ENCODE measurements around the gene THADA. TPM values are rescaled to one million over a fixed set of nuclear protein-coding genes. Genes with fewer than 3 reads are reported as not detected.

Gene THADA
- total and polyA plus RNA-seq, 8 donors: 32.9 to 42.7 (median 37.2) TPM

- DNase-seq (no peak), ATAC-seq (no peak)
- Histone ChIP-seq H3K27ac (no peak overlapping the region), H3K27me3 (no peaks in the 10 kb centered on the region), H3K4me1 (peaks cover 0 to 21% of the 10 kb centered on the region in 2 donors), H3K36me3 (peaks cover 0 to 9% of the 10 kb centered on the region in 2 donors), H3K4me3 (no peak overlapping the region), H3K9me3 (no peaks in the 10 kb centered on the region)
- no peak for TF ChIP-seq CTCF (IDR thresholded peaks at IDR 0.05)
- intact Hi-C loops (cut with DNase I): no loop called here
Measured at GRCh38 chr2:43317680-43318079, 278.2 kb downstream of the THADA start.

GRCh38 chr2:43317194-43317593, 278.6 kb downstream of the THADA start:
- intact Hi-C loops (cut with DNase I): no loop called here
- Histone ChIP-seq H3K36me3 (peaks cover 0 to 9% of the 10 kb centered on the region in 2 donors), H3K9me3 (no peaks in the 10 kb centered on the region), H3K4me3 (no peak overlapping the region), H3K27me3 (no peaks in the 10 kb centered on the region), H3K27ac (no peak overlapping the region), H3K4me1 (peaks cover 0 to 25% of the 10 kb centered on the region in 2 donors)
- ATAC-seq (no peak), DNase-seq (no peak)
- no peak for TF ChIP-seq CTCF (IDR thresholded peaks at IDR 0.05)

- TF ChIP-seq CTCF (IDR thresholded peaks at IDR 0.05): no peak
- no peak for ATAC-seq
Measured at GRCh38 chr2:43315482-43315881, 280.4 kb downstream of the THADA start.

GRCh38 chr2:43314299-43314927, 281.4 kb downstream of the THADA start:
- Histone ChIP-seq H3K27ac (peak overlapping the region in 1 of 2 donors; percentile 36), H3K36me3 (peaks cover 0 to 5% of the 10 kb centered on the region in 2 donors), H3K27me3 (no peaks in the 10 kb centered on the region), H3K9me3 (no peaks in the 10 kb centered on the region), H3K4me1 (peaks cover 5 to 33% of the 10 kb centered on the region in 2 donors), H3K4me3 (no peak overlapping the region)
- no peak for TF ChIP-seq CTCF (IDR thresholded peaks at IDR 0.05)
- intact Hi-C loops (cut with DNase I): no loop called here
- no peak for ATAC-seq
- DNase-seq: no peak

More at GRCh38 chr2:43315482-43315881, 280.4 kb downstream of the THADA start:
- no peak overlapping the region for H3K27ac ChIP-seq
- H3K27me3 ChIP-seq: no peaks in the 10 kb centered on the region
- intact Hi-C loops (cut with DNase I): no loop called here
- H3K4me1 ChIP-seq: peaks cover 5 to 32% of the 10 kb centered on the region in 2 donors
- no peak for DNase-seq
- peaks cover 0 to 9% of the 10 kb centered on the region in 2 donors for H3K36me3 ChIP-seq
- no peak overlapping the region for H3K4me3 ChIP-seq
- H3K9me3 ChIP-seq: no peaks in the 10 kb centered on the region

GRCh38 chr2:43313642-43314017, 282.2 kb downstream of the THADA start:
- H3K4me1 ChIP-seq: peaks cover 5 to 33% of the 10 kb centered on the region in 2 donors
- DNase-seq (no peak), ATAC-seq (no peak)
- H3K36me3 ChIP-seq: no peaks in the 10 kb centered on the region
- no peak for TF ChIP-seq CTCF (IDR thresholded peaks at IDR 0.05)
- no peak overlapping the region for H3K4me3 ChIP-seq
- H3K9me3 ChIP-seq: no peaks in the 10 kb centered on the region
- intact Hi-C loops (cut with DNase I): no loop called here
- no peaks in the 10 kb centered on the region for H3K27me3 ChIP-seq
- no peak overlapping the region for H3K27ac ChIP-seq
